Measurements from ENCODE around the gene SAMD4A.

- no peak for TF ChIP-seq TAF1 (IDR thresholded peaks at IDR 0.05; ENCODE audit: low read depth, low read length)
- no peak for TF ChIP-seq POLR2AphosphoS5 (IDR thresholded peaks at IDR 0.05; ENCODE audit: low read depth, low read length)
Observed at GRCh38 chr14:54529811-54530210, 37.1 kb upstream of the SAMD4A start.

Data from GM12891 (cell line).